Measurements from ENCODE around the gene PAM.

Gene PAM

DNA sequence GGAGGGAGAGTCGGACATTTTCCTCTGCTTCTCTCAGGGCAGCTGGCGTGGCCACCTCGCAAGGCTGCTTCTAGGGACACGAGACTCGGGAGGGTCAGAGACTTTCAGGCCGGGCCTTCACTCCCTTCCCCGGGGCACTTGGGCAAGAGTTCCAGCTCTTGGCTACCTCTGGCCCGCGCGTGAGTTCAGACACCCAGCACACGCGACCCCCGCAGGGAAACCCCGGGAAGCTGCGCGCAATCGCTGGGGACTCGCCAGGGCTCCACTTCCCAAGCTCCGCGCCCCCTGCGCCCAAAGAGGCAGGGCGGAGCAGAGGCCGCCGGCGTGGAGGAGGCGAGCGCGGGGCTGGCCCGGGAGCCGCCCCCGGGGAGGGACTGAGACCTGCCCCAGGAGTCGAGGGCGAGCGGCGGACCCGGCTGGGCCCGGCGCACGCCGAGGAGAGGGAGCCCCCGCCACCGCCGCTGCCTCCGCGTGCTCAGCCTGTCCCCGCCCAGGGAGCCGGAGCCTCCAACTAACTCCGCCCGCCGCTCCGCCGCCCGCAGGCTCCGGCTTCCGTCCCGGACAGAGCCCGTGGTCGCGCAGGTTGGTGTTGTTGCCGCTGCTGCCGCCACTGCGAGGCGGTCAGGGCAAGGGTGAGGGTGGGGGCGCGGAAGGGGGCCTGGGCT is at the start of gene PAM:
Gene PAM (plus strand): TSS at position 539 of the 665 bp plus-strand sequence. CDS start 110,891 bp downstream, outside the sequence.
- H3K9me3 ChIP-seq (ENCODE audit: low read depth, low read length), result no peaks in the 10 kb centered on the region
- no peaks in the 10 kb centered on the region for H3K36me3 ChIP-seq (ENCODE audit: insufficient read depth, low read length)
- DNase-seq (ENCODE audit: low read depth, low spot score), result no peak
- H3K27ac ChIP-seq, result no peak within 1 kb of the TSS
- TF ChIP-seq EZH2 (IDR thresholded peaks at IDR 0.05), result no peak
- no peak for TF ChIP-seq FOXP2 (optimal IDR thresholded peaks at IDR 0.05; ENCODE audit: control extremely low read depth, extremely low read length, insufficient read depth)
- peak; percentile 54 for TF ChIP-seq POLR2AphosphoS5 (IDR thresholded peaks at IDR 0.05; ENCODE audit: borderline replicate concordance, low read depth, low read length)
- peak within 1 kb of the TSS; percentile 77 for H3K9ac ChIP-seq (ENCODE audit: insufficient read length)
- peak within 1 kb of the TSS; percentile 80 for H3K4me3 ChIP-seq

DNA sequence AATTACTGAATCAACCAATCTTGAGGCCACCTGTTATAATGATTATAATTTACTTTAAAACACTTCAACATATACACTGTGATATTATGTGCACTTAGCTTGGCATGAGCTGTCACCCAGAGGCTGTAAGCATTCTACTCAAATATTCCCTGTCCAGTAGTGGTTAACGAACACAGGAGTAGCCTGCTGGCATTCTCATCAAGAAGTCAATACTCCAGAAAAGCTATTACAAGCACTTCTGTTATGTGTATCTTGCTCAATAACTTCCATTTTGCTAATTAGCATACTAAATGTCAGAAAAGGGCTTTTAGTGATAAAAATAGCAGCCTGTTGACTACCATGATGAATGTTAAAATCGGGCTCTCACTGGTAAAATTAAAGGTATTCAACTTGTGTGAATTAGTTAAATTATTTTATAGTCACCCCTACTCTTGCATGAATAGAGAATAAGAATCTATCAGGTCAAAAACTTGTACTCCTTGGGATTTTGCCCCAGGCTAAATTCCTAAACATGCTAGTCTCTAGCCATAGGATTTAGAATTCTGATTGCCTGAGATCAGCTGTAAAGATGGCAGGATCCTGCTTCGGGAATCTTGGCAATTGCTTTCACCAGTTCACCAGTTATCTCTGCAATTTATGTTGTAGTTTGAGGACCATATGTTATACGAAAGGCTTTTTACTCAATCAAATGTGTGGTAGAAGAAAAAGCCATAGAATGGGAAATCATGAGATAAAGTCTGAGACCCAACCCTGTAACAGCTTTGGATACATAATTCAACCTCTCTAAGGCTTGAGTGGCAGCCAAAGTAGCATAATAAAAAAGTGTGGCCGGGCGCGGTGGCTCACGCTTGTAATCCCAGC is 43.4 kb upstream of the PAM start:
- TF ChIP-seq POLR2AphosphoS5 (IDR thresholded peaks at IDR 0.05; ENCODE audit: borderline replicate concordance, low read depth, low read length) (no peak), EZH2 (IDR thresholded peaks at IDR 0.05) (no peak), FOXP2 (optimal IDR thresholded peaks at IDR 0.05; ENCODE audit: control extremely low read depth, extremely low read length, insufficient read depth) (no peak)
- Histone ChIP-seq H3K4me3 (no peak overlapping the region), H3K9me3 (ENCODE audit: low read depth, low read length) (no peaks in the 10 kb centered on the region), H3K36me3 (ENCODE audit: insufficient read depth, low read length) (no peaks in the 10 kb centered on the region), H3K9ac (ENCODE audit: insufficient read length) (no peak overlapping the region), H3K27ac (no peak overlapping the region)
- DNase-seq (ENCODE audit: low read depth, low spot score), result no peak

DNA sequence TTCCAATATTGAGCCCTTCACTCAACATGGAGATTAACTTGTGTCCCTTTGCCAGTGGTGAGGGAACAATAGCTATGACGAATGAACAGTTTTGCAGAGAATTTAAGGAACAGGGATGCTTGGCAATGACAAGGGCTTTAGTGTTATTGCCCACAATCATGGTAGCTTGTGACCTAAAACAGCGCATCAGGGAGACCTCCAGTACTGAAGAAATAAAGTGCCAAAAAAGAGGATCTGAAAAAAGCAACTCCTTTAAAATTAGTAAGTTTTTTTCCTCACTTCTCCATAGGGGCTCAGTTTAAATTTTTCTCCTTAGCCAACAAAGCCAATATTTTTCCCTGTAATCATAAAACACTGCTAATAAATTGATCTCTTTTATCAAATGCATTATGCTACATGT is 41.8 kb upstream of the PAM start:
- Histone ChIP-seq H3K27ac (no peak overlapping the region), H3K4me3 (no peak overlapping the region), H3K9me3 (ENCODE audit: low read depth, low read length) (no peaks in the 10 kb centered on the region), H3K36me3 (ENCODE audit: insufficient read depth, low read length) (no peaks in the 10 kb centered on the region), H3K9ac (ENCODE audit: insufficient read length) (no peak overlapping the region)
- TF ChIP-seq POLR2AphosphoS5 (IDR thresholded peaks at IDR 0.05; ENCODE audit: borderline replicate concordance, low read depth, low read length) (no peak), FOXP2 (optimal IDR thresholded peaks at IDR 0.05; ENCODE audit: control extremely low read depth, extremely low read length, insufficient read depth) (no peak), EZH2 (IDR thresholded peaks at IDR 0.05) (no peak)
- DNase-seq (ENCODE audit: low read depth, low spot score), result no peak

DNA sequence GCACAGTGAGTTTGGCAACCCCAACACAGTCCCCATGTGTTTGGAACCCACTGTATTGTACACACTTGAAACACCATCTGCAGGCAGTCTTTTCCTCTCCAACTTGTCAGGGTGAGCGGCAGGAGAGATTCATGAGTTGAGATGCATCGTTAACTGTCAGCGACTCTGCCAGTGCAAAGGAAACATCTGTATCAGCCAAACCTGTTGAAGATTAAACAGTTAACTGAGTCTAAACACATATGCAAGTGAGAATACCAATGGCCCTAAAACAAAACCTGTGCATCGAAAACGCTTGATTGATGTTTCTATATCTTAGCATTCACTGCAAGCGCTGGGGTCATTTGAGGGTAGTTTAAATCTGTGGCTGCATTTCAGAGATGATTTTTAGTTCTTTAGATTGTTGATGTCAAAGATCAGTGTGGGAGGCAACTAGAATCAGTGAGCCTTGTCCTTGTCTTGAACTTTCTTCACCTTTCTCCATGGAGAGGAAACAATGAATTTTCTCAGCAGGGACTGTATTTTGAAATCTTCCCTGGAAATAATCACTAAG is 41.3 kb upstream of the PAM start:
- H3K27ac ChIP-seq, result no peak overlapping the region
- H3K9ac ChIP-seq (ENCODE audit: insufficient read length), result no peak overlapping the region
- no peaks in the 10 kb centered on the region for H3K9me3 ChIP-seq (ENCODE audit: low read depth, low read length)
- DNase-seq (ENCODE audit: low read depth, low spot score), result no peak
- no peak overlapping the region for H3K4me3 ChIP-seq
- H3K36me3 ChIP-seq (ENCODE audit: insufficient read depth, low read length), result no peaks in the 10 kb centered on the region
- TF ChIP-seq EZH2 (IDR thresholded peaks at IDR 0.05), result no peak
- no peak for TF ChIP-seq POLR2AphosphoS5 (IDR thresholded peaks at IDR 0.05; ENCODE audit: borderline replicate concordance, low read depth, low read length)
- no peak for TF ChIP-seq FOXP2 (optimal IDR thresholded peaks at IDR 0.05; ENCODE audit: control extremely low read depth, extremely low read length, insufficient read depth)

DNA sequence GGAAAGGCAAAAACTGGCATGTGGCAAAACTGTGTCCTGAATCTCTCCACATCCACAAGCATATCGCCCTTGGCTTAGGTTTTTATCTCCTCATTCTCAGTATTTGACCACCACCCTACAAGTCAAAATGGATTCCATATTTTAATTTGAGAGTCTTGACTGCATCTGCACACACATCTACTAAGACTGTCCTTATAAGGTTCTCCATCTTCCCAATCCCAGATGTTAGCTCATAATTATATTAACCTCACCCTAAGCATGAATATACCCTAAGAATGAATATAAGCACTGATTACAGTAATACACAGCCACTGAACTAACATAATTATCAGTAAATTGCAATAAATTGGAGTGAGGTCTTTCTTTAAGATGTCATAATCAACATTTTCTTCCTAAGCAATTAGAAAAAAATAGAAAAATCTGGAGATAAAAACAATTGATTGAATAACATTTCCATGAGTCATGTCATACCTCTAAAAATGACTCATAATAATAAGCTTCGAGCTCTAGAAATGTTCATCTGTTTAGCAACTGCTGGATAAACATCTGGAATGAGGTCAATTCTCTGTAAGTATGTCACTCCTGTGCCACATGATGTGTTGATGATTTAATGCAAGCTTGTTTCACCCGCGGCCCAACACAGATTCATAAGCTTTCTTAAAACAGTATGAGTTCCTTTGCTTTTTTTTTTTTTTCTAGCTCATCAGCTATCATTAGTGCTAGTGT is 39.9 kb upstream of the PAM start:
- no peak for DNase-seq (ENCODE audit: low read depth, low spot score)
- H3K27ac ChIP-seq, result no peak overlapping the region
- TF ChIP-seq POLR2AphosphoS5 (IDR thresholded peaks at IDR 0.05; ENCODE audit: borderline replicate concordance, low read depth, low read length) (no peak), FOXP2 (optimal IDR thresholded peaks at IDR 0.05; ENCODE audit: control extremely low read depth, extremely low read length, insufficient read depth) (no peak), EZH2 (IDR thresholded peaks at IDR 0.05) (no peak)

DNA sequence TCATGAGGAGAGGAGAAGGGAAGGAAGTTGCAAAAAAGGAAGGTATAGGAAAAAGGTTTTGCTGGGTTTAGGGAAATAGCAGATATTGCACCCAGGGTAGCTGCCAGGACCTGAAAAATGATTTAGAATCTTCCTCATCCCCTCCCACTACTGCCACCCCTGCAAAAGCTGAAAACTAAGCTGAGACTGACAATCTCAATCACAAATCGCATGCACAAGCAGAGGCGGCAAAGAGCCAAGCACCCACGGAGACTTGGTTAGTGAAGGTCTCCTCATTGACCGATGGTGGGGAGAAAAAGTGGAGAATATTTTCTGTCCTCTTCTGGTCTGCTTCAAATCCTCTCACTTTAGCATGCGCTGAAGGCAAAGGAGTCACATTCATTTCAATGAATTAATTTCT is 39.1 kb upstream of the PAM start:
- TF ChIP-seq EZH2 (IDR thresholded peaks at IDR 0.05), result no peak
- no peak for TF ChIP-seq FOXP2 (optimal IDR thresholded peaks at IDR 0.05; ENCODE audit: control extremely low read depth, extremely low read length, insufficient read depth)
- TF ChIP-seq POLR2AphosphoS5 (IDR thresholded peaks at IDR 0.05; ENCODE audit: borderline replicate concordance, low read depth, low read length), result no peak
- no peak overlapping the region for H3K9ac ChIP-seq (ENCODE audit: insufficient read length)
- DNase-seq (ENCODE audit: low read depth, low spot score), result no peak
- no peak overlapping the region for H3K4me3 ChIP-seq
- H3K27ac ChIP-seq, result no peak overlapping the region
- no peaks in the 10 kb centered on the region for H3K36me3 ChIP-seq (ENCODE audit: insufficient read depth, low read length)
- no peaks in the 10 kb centered on the region for H3K9me3 ChIP-seq (ENCODE audit: low read depth, low read length)

More for the DNA sequence above, 39.9 kb upstream of the PAM start:
- no peak overlapping the region for H3K4me3 ChIP-seq
- no peaks in the 10 kb centered on the region for H3K9me3 ChIP-seq (ENCODE audit: low read depth, low read length)
- H3K36me3 ChIP-seq (ENCODE audit: insufficient read depth, low read length), result no peaks in the 10 kb centered on the region
- H3K9ac ChIP-seq (ENCODE audit: insufficient read length), result no peak overlapping the region

DNA sequence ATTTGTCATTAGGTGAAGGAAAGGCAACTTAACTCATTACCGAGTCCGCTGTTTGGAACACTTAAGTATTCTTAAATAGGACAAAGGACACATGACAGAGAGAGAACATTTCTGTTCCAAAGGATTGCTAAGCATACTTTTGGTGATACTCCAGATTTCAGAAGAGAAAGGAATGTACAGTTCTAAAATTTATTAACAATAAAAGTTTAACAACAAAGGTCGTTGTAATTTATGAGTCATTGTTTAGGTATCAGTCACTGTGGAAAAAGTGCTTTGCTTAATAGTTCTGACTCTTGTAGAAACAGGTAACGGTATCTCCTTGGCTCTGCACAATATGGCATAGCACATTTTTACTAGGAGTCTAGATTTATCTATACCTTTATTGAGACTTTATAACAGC is 36.3 kb upstream of the PAM start:
- no peak for TF ChIP-seq POLR2AphosphoS5 (IDR thresholded peaks at IDR 0.05; ENCODE audit: borderline replicate concordance, low read depth, low read length)
- no peak for TF ChIP-seq FOXP2 (optimal IDR thresholded peaks at IDR 0.05; ENCODE audit: control extremely low read depth, extremely low read length, insufficient read depth)
- TF ChIP-seq EZH2 (IDR thresholded peaks at IDR 0.05), result no peak
- no peak for DNase-seq (ENCODE audit: low read depth, low spot score)

DNA sequence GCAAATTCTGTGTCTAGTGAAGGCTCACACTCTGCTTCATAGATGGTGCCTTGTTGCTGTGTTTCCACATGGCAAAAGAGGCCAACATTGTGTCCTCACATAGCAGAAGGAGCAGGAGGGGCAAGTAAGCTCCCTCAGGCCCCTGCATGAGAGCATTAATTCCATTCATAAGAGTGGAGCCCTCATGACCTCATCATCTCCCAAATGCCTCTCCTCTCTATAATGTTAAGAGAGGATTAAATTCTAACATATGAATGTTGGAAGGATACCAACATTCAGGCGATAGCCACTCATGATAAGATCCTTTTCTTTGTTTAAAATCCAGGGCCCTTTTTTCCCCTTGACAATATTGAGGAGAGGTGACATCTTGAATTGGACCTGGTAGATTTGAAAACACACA is 35.2 kb upstream of the PAM start:
- Histone ChIP-seq H3K4me3 (no peak overlapping the region), H3K27ac (no peak overlapping the region), H3K9ac (ENCODE audit: insufficient read length) (no peak overlapping the region), H3K36me3 (ENCODE audit: insufficient read depth, low read length) (no peaks in the 10 kb centered on the region), H3K9me3 (ENCODE audit: low read depth, low read length) (no peaks in the 10 kb centered on the region)
- DNase-seq (ENCODE audit: low read depth, low spot score), result no peak
- no peak for TF ChIP-seq FOXP2 (optimal IDR thresholded peaks at IDR 0.05; ENCODE audit: control extremely low read depth, extremely low read length, insufficient read depth)
- TF ChIP-seq POLR2AphosphoS5 (IDR thresholded peaks at IDR 0.05; ENCODE audit: borderline replicate concordance, low read depth, low read length), result no peak
- TF ChIP-seq EZH2 (IDR thresholded peaks at IDR 0.05), result no peak

More for the DNA sequence above, 36.3 kb upstream of the PAM start:
- Histone ChIP-seq H3K9ac (ENCODE audit: insufficient read length) (no peak overlapping the region), H3K9me3 (ENCODE audit: low read depth, low read length) (no peaks in the 10 kb centered on the region), H3K36me3 (ENCODE audit: insufficient read depth, low read length) (no peaks in the 10 kb centered on the region), H3K27ac (no peak overlapping the region), H3K4me3 (no peak overlapping the region)
